H1 (cell line): ENCODE data around the gene CANT1. TPM values are rescaled to one million over a fixed set of nuclear protein-coding genes. Genes with fewer than 3 reads are reported as not detected.

Experiments
- CTCF ChIA-PET: fragments of 300-600 bp; sonication (Branson Sonifier 250); formaldehyde crosslinking; loops from one replicate; lab custom pipeline; 2021; ENCODE audit not compliant: partially characterized antibody; lab: Charles Lee
- POLR2A ChIA-PET: fragments of 300-600 bp; sonication (Branson Sonifier 250); formaldehyde crosslinking; loops from one replicate; lab custom pipeline; 2021; ENCODE audit warnings: inconsistent platforms; ENCODE audit not compliant: partially characterized antibody; lab: Charles Lee
- DNase-seq, 2 experiments: peaks; one replicate each; pipeline versions ENCODE4 v3.0.0 to v3.0.0-alpha.2; 2010 to 2022; ENCODE audit warnings: low spot score in 2 of 2, low read depth in 1 of 2, mixed read lengths in 1 of 2
- FAIRE-seq: peaks from 2 replicates; lab custom pipeline; 2011; peaks lifted over from hg19 to GRCh38; lab: Jason Lieb, UNC
- H2AFZ ChIP-seq: 2 replicates; pipeline ENCODE4 v1.8.1; 2012; ENCODE audit warnings: low read length, inconsistent platforms
- H2AK5ac ChIP-seq: 2 replicates; pipeline ENCODE4 v1.6.1; 2013; ENCODE audit warnings: low read depth, low read length
- H2BK120ac ChIP-seq: replicated peaks from 2 replicates; pipeline ENCODE3; 2013; ENCODE audit warnings: low read depth, low read length, inconsistent platforms
- H2BK12ac ChIP-seq: 2 replicates; pipeline ENCODE4 v1.6.1; 2013; ENCODE audit warnings: low read depth, low read length
- H2BK15ac ChIP-seq: 2 replicates; pipeline ENCODE4 v1.6.1; 2013; ENCODE audit warnings: low read length
- H2BK20ac ChIP-seq: 2 replicates; pipeline ENCODE4 v1.6.1; 2013; ENCODE audit warnings: low read length
- H2BK5ac ChIP-seq: 2 replicates; pipeline ENCODE4 v1.6.1; 2013; ENCODE audit warnings: low read depth, low read length
- H3K14ac ChIP-seq: 2 replicates; pipeline ENCODE4 v1.6.1; 2013; ENCODE audit warnings: inconsistent platforms; ENCODE audit not compliant: insufficient read length
- H3K18ac ChIP-seq: 2 replicates; pipeline ENCODE4 v1.6.1; 2013; ENCODE audit warnings: low read length; ENCODE audit errors: extremely low read depth
- H3K23ac ChIP-seq: 2 replicates; pipeline ENCODE4 v1.6.1; 2013; ENCODE audit warnings: inconsistent platforms; ENCODE audit not compliant: insufficient read length
- H3K23me2 ChIP-seq: 2 replicates; pipeline ENCODE4 v1.6.1; 2013; ENCODE audit warnings: low read depth, low read length
- H3K27ac ChIP-seq: 2 replicates; pipeline ENCODE4 v1.6.1; 2011; ENCODE audit warnings: low read depth, low read length, inconsistent platforms
- H3K27me3 ChIP-seq, 4 experiments: replicated peaks in 1 of 4; 1 replicate in 1 of 4; 2 replicates in 3 of 4; pipeline versions ENCODE4 v1.6.1 to v1.8.1; 2011 to 2013; ENCODE audit warnings: low read length in 3 of 4, mild to moderate bottlenecking in 3 of 4, inconsistent platforms in 2 of 4, mixed read lengths in 2 of 4, moderate library complexity in 1 of 4; ENCODE audit not compliant: control insufficient read depth in 3 of 4, insufficient read depth in 3 of 4; ENCODE audit errors: extremely low read depth in 1 of 4
- H3K36me3 ChIP-seq, 4 experiments: 2 replicates each; pipeline versions ENCODE4 v1.6.1 to v1.8.1; 2011 to 2013; ENCODE audit warnings: mild to moderate bottlenecking in 4 of 4, low read length in 3 of 4, moderate library complexity in 2 of 4, control low read depth in 1 of 4, inconsistent platforms in 1 of 4; ENCODE audit not compliant: insufficient read depth in 4 of 4, control insufficient read depth in 2 of 4
- H3K4ac ChIP-seq: replicated peaks from 2 replicates; pipeline ENCODE3; 2013; ENCODE audit warnings: low read length, low read depth, mixed read lengths, inconsistent platforms; ENCODE audit not compliant: insufficient read length
- H3K4me1 ChIP-seq, 4 experiments: replicated peaks in 1 of 4; 1 replicate in 1 of 4; 2 replicates in 3 of 4; pipeline versions ENCODE4 v1.6.1 to v1.8.1; 2011 to 2013; ENCODE audit warnings: low read length in 3 of 4, inconsistent platforms in 2 of 4, mixed read lengths in 1 of 4; ENCODE audit not compliant: insufficient read depth in 4 of 4, control insufficient read depth in 3 of 4
- H3K4me2 ChIP-seq, 2 experiments: 2 replicates each; pipeline versions ENCODE4 v1.6.1 to v1.8.1; 2011 to 2013; ENCODE audit warnings: low read depth in 2 of 2, low read length in 2 of 2, control low read depth in 1 of 2, inconsistent platforms in 1 of 2, mild to moderate bottlenecking in 1 of 2; ENCODE audit not compliant: insufficient read depth in 1 of 2
- H3K4me3 ChIP-seq, 4 experiments: fragments of 200-600, 300-600 bp in 1 of 4; sonication (generic), shearing (Covaris generic), sonication (Bioruptor Twin) in 1 of 4; 2 replicates each; pipeline versions ENCODE4 v1.5.1 to v1.8.1; 2011 to 2016; ENCODE audit warnings: low read length in 4 of 4, low read depth in 3 of 4, control low read depth in 2 of 4, inconsistent platforms in 2 of 4, mild to moderate bottlenecking in 2 of 4, mixed read lengths in 1 of 4, moderate library complexity in 1 of 4; ENCODE audit not compliant: insufficient read depth in 2 of 4; ENCODE audit errors: extremely low read depth in 1 of 4
- H3K56ac ChIP-seq: replicated peaks from 2 replicates; pipeline ENCODE3; 2013; ENCODE audit warnings: low read depth, mild to moderate bottlenecking, mixed read lengths, low read length, inconsistent platforms; ENCODE audit not compliant: insufficient read length
- H3K79me1 ChIP-seq: 2 replicates; pipeline ENCODE4 v1.6.1; 2013; ENCODE audit warnings: low read depth, low read length, control low read depth
- H3K79me2 ChIP-seq, 2 experiments: 2 replicates each; pipeline versions ENCODE4 v1.6.1 to v1.8.1; 2012 to 2013; ENCODE audit warnings: low read length in 2 of 2, mild to moderate bottlenecking in 2 of 2, inconsistent platforms in 1 of 2; ENCODE audit not compliant: insufficient read depth in 2 of 2, control insufficient read depth in 1 of 2
- H3K9ac ChIP-seq, 4 experiments: replicated peaks in 1 of 4; 1 replicate in 1 of 4; 2 replicates in 3 of 4; pipeline versions ENCODE4 v1.6.1 to v1.8.1; 2011 to 2013; ENCODE audit warnings: low read depth in 3 of 4, low read length in 3 of 4, control low read depth in 2 of 4, mild to moderate bottlenecking in 2 of 4, moderate library complexity in 2 of 4, inconsistent platforms in 1 of 4; ENCODE audit errors: extremely low read depth in 1 of 4
- H3K9me3 ChIP-seq, 2 experiments: 2 replicates each; pipeline versions ENCODE4 v1.6.1 to v1.8.1; 2012 to 2013; ENCODE audit warnings: mild to moderate bottlenecking in 2 of 2, moderate library complexity in 2 of 2, control low read depth in 1 of 2, inconsistent platforms in 1 of 2, low read depth in 1 of 2, low read length in 1 of 2, mixed read lengths in 1 of 2; ENCODE audit not compliant: insufficient read depth in 2 of 2
- H4K20me1 ChIP-seq, 2 experiments: replicated peaks in 1 of 2; 2 replicates each; pipeline versions ENCODE3 to v1.8.1; 2011 to 2013; ENCODE audit warnings: inconsistent platforms in 2 of 2, low read length in 2 of 2, mild to moderate bottlenecking in 1 of 2; ENCODE audit not compliant: insufficient read depth in 2 of 2, control insufficient read depth in 1 of 2
- H4K5ac ChIP-seq: 2 replicates; pipeline ENCODE4 v1.6.1; 2013; ENCODE audit warnings: low read length, low read depth, mixed read lengths, inconsistent platforms; ENCODE audit not compliant: insufficient read length
- H4K8ac ChIP-seq: 2 replicates; pipeline ENCODE4 v1.8.0; 2013; ENCODE audit warnings: mild to moderate bottlenecking, moderate library complexity, low read length, inconsistent platforms; ENCODE audit not compliant: insufficient read depth; ENCODE audit errors: extremely low read depth
- H4K91ac ChIP-seq: replicated peaks from 2 replicates; pipeline ENCODE3; 2013; ENCODE audit warnings: low read length, mixed read lengths, inconsistent platforms; ENCODE audit not compliant: insufficient read length
- EZH2 ChIP-seq: fragments of 200-600 bp; sonication (generic); IDR thresholded peaks from 2 replicates; pipeline ENCODE4 v1.7.1; 2012; ENCODE audit warnings: low read depth, mild to moderate bottlenecking, moderate library complexity, low read length, inconsistent platforms; ENCODE audit not compliant: severe bottlenecking
- JUND ChIP-seq: IDR thresholded peaks from 2 replicates; pipeline ENCODE4 v1.6.1; 2011; ENCODE audit warnings: mild to moderate bottlenecking, improper control_type of control experiment, low read length
- KDM4A ChIP-seq: IDR thresholded peaks from one replicate; pipeline ENCODE4 v1.7.1; 2012; ENCODE audit warnings: low read depth, mild to moderate bottlenecking, moderate library complexity, low read length, inconsistent platforms; ENCODE audit not compliant: severe bottlenecking
- RAD21 ChIP-seq, 2 experiments: IDR thresholded peaks in 1 of 2; conservative IDR thresholded peaks in 1 of 2; 2 replicates each; pipeline ENCODE4 v1.6.1; 2011; ENCODE audit warnings: low read depth in 2 of 2, low read length in 2 of 2, improper control_type of control experiment in 1 of 2, inconsistent platforms in 1 of 2, mild to moderate bottlenecking in 1 of 2, moderate library complexity in 1 of 2
- RNF2 ChIP-seq: fragments of 200-900, 300-1000 bp; sonication (generic); IDR thresholded peaks from 2 replicates; pipeline ENCODE4 v1.7.1; 2016; ENCODE audit warnings: borderline replicate concordance, low read depth, mild to moderate bottlenecking, antibody characterized with exemption, low read length; ENCODE audit not compliant: poor library complexity, severe bottlenecking; ENCODE audit errors: missing control alignments
- WGBS, 2 experiments: shearing (Covaris generic) in 1 of 2; methylation state at CpG; one replicate each; pipeline versions ENCODE4 v1.1.6 to v1.1.7; 2013 to 2015; ENCODE audit warnings: low lambda C conversion rate in 2 of 2, mixed read lengths in 2 of 2, inconsistent platforms in 1 of 2, low coverage in 1 of 2, missing lambda C conversion rate in 1 of 2; ENCODE audit not compliant: insufficient replicate concordance in 2 of 2, insufficient coverage in 1 of 2, insufficient read length in 1 of 2; ENCODE audit errors: extremely low coverage in 1 of 2, missing lambda C conversion rate in 1 of 2; 5-methylcytosine and 5-hydroxymethylcytosine counted together
- polyA plus RNA-seq, 7 experiments: library from polyadenylated mRNA; depleted of rRNA in 3 of 7; stranded (reverse) in 5 of 7; unstranded in 2 of 7; fragments of >200 nt in 5 of 7; fragments of 200-250 nt in 2 of 7; gene quantifications; 1 replicate in 5 of 7; 2 replicates in 1 of 7; 4 replicates in 1 of 7; pipeline versions ENCODE4 v1.2.1 to v1.2.3, GENCODE V29; 2011 to 2013; ENCODE audit warnings: missing spikeins in 2 of 7, mixed read lengths in 2 of 7
- total RNA-seq: library from RNA; stranded (reverse); fragmentation: NEBNext Ultra II Directional; extraction: Animal tissue kit (Norgen Biotek cat#: 25700); gene quantifications from 2 replicates; pipeline ENCODE4 v1.2.1, GENCODE V29; 2021
- TF ChIP-seq, protein P1 (sequence below): IDR thresholded peaks from 2 replicates; pipeline ENCODE4 v1.6.1; 2012; ENCODE audit warnings: inconsistent platforms
- TF ChIP-seq, protein P2 (sequence below), 3 experiments: IDR thresholded peaks; 1 replicate in 2 of 3; 2 replicates in 1 of 3; pipeline versions ENCODE4 v1.5.1 to v1.6.1; 2011; ENCODE audit warnings: low read length in 3 of 3, mild to moderate bottlenecking in 3 of 3, inconsistent platforms in 2 of 3, low read depth in 1 of 3, moderate library complexity in 1 of 3; ENCODE audit not compliant: insufficient read depth in 1 of 3; ENCODE audit errors: control extremely low read depth in 1 of 3

Gene CANT1
- total and polyA plus RNA-seq, 2 of the 8 experiments (the other 6 are each of a cell fraction or from before 2014, with no cell fraction given): 23.0 to 32.6 TPM

DNA sequence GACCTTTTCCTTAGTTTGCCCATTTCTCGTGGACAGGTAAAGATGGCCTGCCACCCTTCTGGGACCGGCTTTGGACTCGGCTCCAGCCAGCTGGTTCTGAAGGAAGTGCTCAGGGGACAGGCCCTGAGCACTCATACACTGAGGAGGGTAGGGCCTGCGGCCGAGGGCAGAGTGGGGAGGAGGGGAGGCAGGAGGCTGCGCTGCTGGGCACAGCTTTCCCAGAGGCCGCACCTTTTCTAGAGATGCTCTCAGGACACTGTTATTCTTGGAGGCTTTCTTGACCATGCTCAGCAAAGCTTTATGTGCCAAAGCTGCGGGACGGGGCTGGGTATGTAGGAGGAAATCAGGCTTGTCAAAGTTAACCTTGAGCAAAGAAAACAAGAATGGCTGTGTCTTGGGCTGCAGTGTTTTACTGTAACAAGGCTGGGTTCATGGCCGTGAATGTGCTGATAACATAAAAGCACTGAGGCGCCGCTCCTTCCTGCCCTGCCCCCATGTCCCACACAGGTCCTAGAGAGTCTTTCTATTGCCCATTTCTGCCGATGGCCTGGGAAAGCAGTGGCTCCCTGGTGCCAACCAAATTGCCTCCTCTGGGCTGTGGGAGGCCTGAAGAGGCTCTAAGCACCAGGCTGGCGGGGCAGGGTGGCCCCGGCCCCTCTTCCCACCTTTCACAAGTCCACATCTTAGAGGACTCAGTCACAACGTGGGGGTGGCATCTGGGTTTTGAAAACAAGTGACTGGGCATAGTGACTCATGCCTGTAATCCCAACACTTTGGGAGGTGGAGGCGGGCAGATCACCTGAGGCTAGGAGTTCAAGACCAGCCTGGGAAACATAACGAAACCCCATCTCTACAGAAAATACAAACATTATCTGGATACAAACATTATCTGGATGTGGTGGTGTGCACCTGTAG, 62.1 kb downstream of the CANT1 start:
- Histone ChIP-seq H2BK20ac (no peak overlapping the region), H2AK5ac (no peak overlapping the region), H3K4me2 (no peak overlapping the region), H3K27me3 (no peaks in the 10 kb centered on the region), H2AFZ (peak overlapping the region; percentile 13; the same call in 1 of the 2 replicates), H3K4ac (no peak overlapping the region), H3K9me3 (peaks cover 10 to 15% of the 10 kb centered on the region in 2 experiments; a peak in 3 of 4 replicates), H4K91ac (no peak overlapping the region), H2BK120ac (no peak overlapping the region), H3K79me2 (no peaks in the 10 kb centered on the region), H3K18ac (no peak overlapping the region), H3K9ac (no peak overlapping the region), H2BK12ac (no peak overlapping the region), H3K56ac (no peak overlapping the region), H3K4me1 (peaks cover 0 to 1% (median 0%) of the 10 kb centered on the region in 4 experiments; a peak in 2 of 7 replicates), H4K20me1 (peaks cover 0 to 1% of the 10 kb centered on the region in 2 experiments), H3K79me1 (no peaks in the 10 kb centered on the region), H2BK5ac (no peak overlapping the region), H3K4me3 (no peak overlapping the region), H3K14ac (no peak overlapping the region), H4K5ac (no peak overlapping the region), H3K23me2 (no peaks in the 10 kb centered on the region), H3K36me3 (no peaks in the 10 kb centered on the region), H3K23ac (no peak overlapping the region), H4K8ac (no peak overlapping the region; the same call in 1 of the 2 replicates), H3K27ac (no peak overlapping the region), H2BK15ac (no peak overlapping the region)
- POLR2A ChIA-PET: interaction anchor here (0.6 kb wide), 1 partner anchor 1087 kb away, joined by 3 read pairs; no protein-coding TSS in a partner anchor
- 85% methylated on average over 18 of the region's 18 CpGs; no CpG with 5 or more reads in 1 of the 2 experiments for WGBS, 2 experiments
- DNase-seq (no peak), FAIRE-seq (no peak)
- CTCF ChIA-PET: interaction anchor here (1.2 to 3.1 kb wide), 4 partner anchors 9 to 24 kb away, joined by 4 to 15 read pairs (median 6); no protein-coding TSS in a partner anchor
- no peak for TF ChIP-seq EZH2
- TF ChIP-seq JUND: no peak
- no peak for TF ChIP-seq KDM4A
- no peak for TF ChIP-seq RNF2
- TF ChIP-seq, protein P1, sequence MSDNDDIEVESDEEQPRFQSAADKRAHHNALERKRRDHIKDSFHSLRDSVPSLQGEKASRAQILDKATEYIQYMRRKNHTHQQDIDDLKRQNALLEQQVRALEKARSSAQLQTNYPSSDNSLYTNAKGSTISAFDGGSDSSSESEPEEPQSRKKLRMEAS: no peak
- TF ChIP-seq, protein P2, sequence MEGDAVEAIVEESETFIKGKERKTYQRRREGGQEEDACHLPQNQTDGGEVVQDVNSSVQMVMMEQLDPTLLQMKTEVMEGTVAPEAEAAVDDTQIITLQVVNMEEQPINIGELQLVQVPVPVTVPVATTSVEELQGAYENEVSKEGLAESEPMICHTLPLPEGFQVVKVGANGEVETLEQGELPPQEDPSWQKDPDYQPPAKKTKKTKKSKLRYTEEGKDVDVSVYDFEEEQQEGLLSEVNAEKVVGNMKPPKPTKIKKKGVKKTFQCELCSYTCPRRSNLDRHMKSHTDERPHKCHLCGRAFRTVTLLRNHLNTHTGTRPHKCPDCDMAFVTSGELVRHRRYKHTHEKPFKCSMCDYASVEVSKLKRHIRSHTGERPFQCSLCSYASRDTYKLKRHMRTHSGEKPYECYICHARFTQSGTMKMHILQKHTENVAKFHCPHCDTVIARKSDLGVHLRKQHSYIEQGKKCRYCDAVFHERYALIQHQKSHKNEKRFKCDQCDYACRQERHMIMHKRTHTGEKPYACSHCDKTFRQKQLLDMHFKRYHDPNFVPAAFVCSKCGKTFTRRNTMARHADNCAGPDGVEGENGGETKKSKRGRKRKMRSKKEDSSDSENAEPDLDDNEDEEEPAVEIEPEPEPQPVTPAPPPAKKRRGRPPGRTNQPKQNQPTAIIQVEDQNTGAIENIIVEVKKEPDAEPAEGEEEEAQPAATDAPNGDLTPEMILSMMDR (IDR thresholded peaks at IDR 0.05; ENCODE audit: control extremely low read depth in 1 of 3, insufficient read depth in 1 of 3, low read depth in 1 of 3, low read length in 3 of 3): no peak
- TF ChIP-seq RAD21 (IDR thresholded peaks at IDR 0.05 in 1 of 2, conservative IDR thresholded peaks at IDR 0.05 in 1 of 2; ENCODE audit: low read depth in 2 of 2, low read length in 2 of 2): no peak
